A549 (cell line): Measurements from ENCODE around the gene ESAM. TPM values are rescaled to one million over a fixed set of nuclear protein-coding genes. Genes with fewer than 3 reads are reported as not detected.

ENCODE experiments used
- ATAC-seq, 2 experiments: fragments of 200-7000 bp in 1 of 2; fragments of >200 bp in 1 of 2; cut with Nextera tagmentation in 1 of 2; cut with Tn5 transposase in 1 of 2; 3 replicates each; pipeline versions ENCODE4 v1.8.0 to v1.9.1; 2018 to 2020; ENCODE audit warnings: mild to moderate bottlenecking in 1 of 2, moderate library complexity in 1 of 2
- CTCF ChIA-PET: fragments of 300-600 bp; sonication (Branson Sonifier 250); formaldehyde crosslinking; extraction: SDS; loops from one replicate; lab custom pipeline; 2021; ENCODE audit warnings: antibody characterized with exemption, inconsistent platforms; lab: Yijun Ruan, JAX
- POLR2A ChIA-PET: fragments of 350-600 bp; formaldehyde crosslinking; extraction: SDS; loops from one replicate; lab custom pipeline; 2021; ENCODE audit warnings: antibody characterized with exemption, inconsistent platforms; lab: Yijun Ruan, JAX
- DNase-seq, 2 experiments: peaks; one replicate each; pipeline versions ENCODE4 v3.0.0 to v3.0.0-alpha.2; 2011 to 2016; ENCODE audit warnings: low read depth in 1 of 2, low spot score in 1 of 2
- FAIRE-seq: peaks from 2 replicates; lab custom pipeline; 2011; peaks lifted over from hg19 to GRCh38; lab: Jason Lieb, UNC
- H3K27ac ChIP-seq, 2 experiments: fragments of >200 bp; sonication (Bioruptor Twin); formaldehyde crosslinking; 3 replicates each; pipeline ENCODE4 v1.5.1; 2016 to 2017
- H3K4me1 ChIP-seq: fragments of >200 bp; sonication (Bioruptor Twin); formaldehyde crosslinking; 3 replicates; pipeline ENCODE4 v1.6.1; 2016
- H3K4me2 ChIP-seq: fragments of >200 bp; sonication (Bioruptor Twin); formaldehyde crosslinking; 3 replicates; pipeline ENCODE4 v1.6.1; 2016
- H3K4me3 ChIP-seq: fragments of >200 bp; sonication (Bioruptor Twin); formaldehyde crosslinking; 3 replicates; pipeline ENCODE4 v1.5.1; 2016
- H3K9me3 ChIP-seq: fragments of >200 bp; sonication (Bioruptor Twin); formaldehyde crosslinking; 3 replicates; pipeline ENCODE4 v1.6.1; 2016
- BHLHE40 ChIP-seq: IDR thresholded peaks from 2 replicates; pipeline ENCODE4 v1.6.1; 2012; ENCODE audit warnings: low read depth, low read length, inconsistent platforms
- ESRRA ChIP-seq: fragments of 150-350 bp; IDR thresholded peaks from 2 replicates; pipeline ENCODE4 v1.6.1; 2014; ENCODE audit warnings: mild to moderate bottlenecking, low read length, borderline replicate concordance
- FOXS1 ChIP-seq: fragments of 250-450 bp; sonication (Bioruptor Pico); IDR thresholded peaks from 2 replicates; pipeline ENCODE4 v1.5.0; 2020; ENCODE audit warnings: mild to moderate bottlenecking, moderate library complexity
- JUN ChIP-seq, 2 experiments: fragments of >200 bp; sonication (Bioruptor Twin); formaldehyde crosslinking; IDR thresholded peaks; 2 replicates in 1 of 2; 3 replicates in 1 of 2; pipeline ENCODE4 v1.6.1; 2016 to 2017
- JUNB ChIP-seq: fragments of >200 bp; sonication (Bioruptor Twin); formaldehyde crosslinking; IDR thresholded peaks from 2 replicates; pipeline ENCODE4 v1.6.1; 2016
- KDM1A ChIP-seq: fragments of 200-600 bp; sonication (generic); IDR thresholded peaks from 2 replicates; pipeline ENCODE4 v1.6.1; 2016; ENCODE audit warnings: low read depth, mild to moderate bottlenecking
- KDM5A ChIP-seq: fragments of 200-600 bp; sonication (generic); IDR thresholded peaks from 2 replicates; pipeline ENCODE4 v1.6.1; 2016; ENCODE audit warnings: antibody characterized with exemption, mild to moderate bottlenecking
- MAFK ChIP-seq: fragments of 450-650 bp; IDR thresholded peaks from 2 replicates; pipeline ENCODE4 v1.6.1; 2014; ENCODE audit not compliant: partially characterized antibody
- MAX ChIP-seq: IDR thresholded peaks from 2 replicates; pipeline ENCODE4 v1.6.1; 2012
- MAZ ChIP-seq: fragments of 150-350 bp; IDR thresholded peaks from 2 replicates; pipeline ENCODE4 v1.6.1; 2014; ENCODE audit warnings: antibody characterized with exemption, low read depth, low read length, borderline replicate concordance
- MYC ChIP-seq: IDR thresholded peaks from 2 replicates; pipeline ENCODE4 v1.6.1; 2012; ENCODE audit warnings: mild to moderate bottlenecking, inconsistent platforms, low read length, improper control_type of control experiment, borderline replicate concordance
- NPAS2 ChIP-seq: fragments of 250-450 bp; sonication (Bioruptor Pico); IDR thresholded peaks from 2 replicates; pipeline ENCODE4 v1.8.0; 2022; ENCODE audit warnings: mild to moderate bottlenecking, moderate library complexity, borderline replicate concordance
- RCOR1 ChIP-seq: fragments of 150-350 bp; IDR thresholded peaks from 2 replicates; pipeline ENCODE4 v1.6.1; 2014; ENCODE audit warnings: antibody characterized with exemption, low read length, low read depth
- ZC3H11A ChIP-seq: fragments of 450-650 bp; IDR thresholded peaks from 2 replicates; pipeline ENCODE4 v1.6.1; 2014; ENCODE audit warnings: antibody characterized with exemption, mild to moderate bottlenecking
- ZFP36 ChIP-seq: fragments of 450-650 bp; IDR thresholded peaks from 2 replicates; pipeline ENCODE4 v1.6.1; 2014; ENCODE audit warnings: borderline replicate concordance; ENCODE audit not compliant: partially characterized antibody
- WGBS: methylation state at CpG from one replicate; pipeline ENCODE4 v1.1.6; 2017; ENCODE audit errors: missing lambda C conversion rate; 5-methylcytosine and 5-hydroxymethylcytosine counted together
- polyA plus RNA-seq, 4 experiments: library from polyadenylated mRNA; depleted of rRNA in 3 of 4; stranded (reverse); fragments of >200 nt; fragmentation: RNase III in 1 of 4; extraction: RNeasy Plus Mini Kit Qiagen cat#74134 plus additional on column Dnase treatment in 1 of 4; gene quantifications; 2 replicates in 3 of 4; 3 replicates in 1 of 4; pipeline ENCODE4 v1.2.3, GENCODE V29; 2011 to 2017
- TF ChIP-seq, protein P1 (sequence below): fragments of 250-450 bp; sonication (Bioruptor Pico); IDR thresholded peaks from 2 replicates; pipeline ENCODE4 v1.5.0; 2021; ENCODE audit warnings: mild to moderate bottlenecking, moderate library complexity, borderline replicate concordance
- TF ChIP-seq, protein P2 (sequence below): IDR thresholded peaks from 2 replicates; pipeline ENCODE4 v1.6.1; 2012
- TF ChIP-seq, protein P3 (sequence below): fragments of 200-600 bp; sonication (generic); IDR thresholded peaks from 2 replicates; pipeline ENCODE4 v1.6.1; 2016; ENCODE audit warnings: antibody characterized with exemption, mild to moderate bottlenecking, moderate library complexity

The ESAM gene
- polyA plus RNA-seq, 2 of the 4 experiments (the other 2 are of a cell fraction) = 6.2 to 11.7 TPM

DNA sequence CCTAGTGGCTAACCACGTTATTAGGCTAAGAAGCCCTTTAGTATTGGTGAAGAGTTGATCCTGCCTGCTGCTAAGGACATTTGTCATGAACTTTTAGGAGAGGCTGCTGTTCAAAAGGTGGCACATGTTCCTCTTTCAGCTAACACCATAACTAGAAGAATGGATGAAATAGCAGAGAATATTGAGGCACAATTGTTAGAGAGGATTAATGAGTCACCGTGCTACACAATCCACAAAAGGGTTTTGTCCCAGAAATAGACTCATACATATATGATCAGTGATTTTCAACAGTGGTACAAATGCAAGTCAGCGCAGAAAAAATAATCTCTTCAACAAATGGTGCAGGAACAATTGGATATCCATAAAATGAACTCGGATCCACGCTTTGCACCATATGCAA is 45.1 kb upstream of the ESAM start:
- H3K27ac ChIP-seq = no peak overlapping the region
- TF ChIP-seq, protein P1, sequence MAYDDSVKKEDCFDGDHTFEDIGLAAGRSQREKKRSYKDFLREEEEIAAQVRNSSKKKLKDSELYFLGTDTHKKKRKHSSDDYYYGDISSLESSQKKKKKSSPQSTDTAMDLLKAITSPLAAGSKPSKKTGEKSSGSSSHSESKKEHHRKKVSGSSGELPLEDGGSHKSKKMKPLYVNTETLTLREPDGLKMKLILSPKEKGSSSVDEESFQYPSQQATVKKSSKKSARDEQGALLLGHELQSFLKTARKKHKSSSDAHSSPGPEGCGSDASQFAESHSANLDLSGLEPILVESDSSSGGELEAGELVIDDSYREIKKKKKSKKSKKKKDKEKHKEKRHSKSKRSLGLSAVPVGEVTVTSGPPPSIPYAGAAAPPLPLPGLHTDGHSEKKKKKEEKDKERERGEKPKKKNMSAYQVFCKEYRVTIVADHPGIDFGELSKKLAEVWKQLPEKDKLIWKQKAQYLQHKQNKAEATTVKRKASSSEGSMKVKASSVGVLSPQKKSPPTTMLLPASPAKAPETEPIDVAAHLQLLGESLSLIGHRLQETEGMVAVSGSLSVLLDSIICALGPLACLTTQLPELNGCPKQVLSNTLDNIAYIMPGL (CRISPR knock-in tag) = no peak
- TF ChIP-seq MAFK (no peak), NPAS2 (CRISPR knock-in tag) (no peak), ZC3H11A (no peak)
- TF ChIP-seq, protein P2, sequence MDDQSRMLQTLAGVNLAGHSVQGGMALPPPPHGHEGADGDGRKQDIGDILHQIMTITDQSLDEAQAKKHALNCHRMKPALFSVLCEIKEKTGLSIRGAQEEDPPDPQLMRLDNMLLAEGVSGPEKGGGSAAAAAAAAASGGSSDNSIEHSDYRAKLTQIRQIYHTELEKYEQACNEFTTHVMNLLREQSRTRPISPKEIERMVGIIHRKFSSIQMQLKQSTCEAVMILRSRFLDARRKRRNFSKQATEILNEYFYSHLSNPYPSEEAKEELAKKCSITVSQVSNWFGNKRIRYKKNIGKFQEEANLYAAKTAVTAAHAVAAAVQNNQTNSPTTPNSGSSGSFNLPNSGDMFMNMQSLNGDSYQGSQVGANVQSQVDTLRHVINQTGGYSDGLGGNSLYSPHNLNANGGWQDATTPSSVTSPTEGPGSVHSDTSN = no peak
- TF ChIP-seq, all 56 proteins: peak for 0
- Histone ChIP-seq H3K4me3 (no peak overlapping the region), H3K9me3 (no peaks in the 10 kb centered on the region), H3K4me2 (no peak overlapping the region), H3K4me1 (no peaks in the 10 kb centered on the region)
- DNase-seq (no peak), FAIRE-seq (no peak), ATAC-seq (no peak)
- ChIA-PET POLR2A (no interaction called here), CTCF (interaction anchor here (1.3 kb wide), 1 partner anchor 13 kb away, joined by 6 read pairs; no protein-coding TSS in a partner anchor)
- WGBS = 47% methylated on average over 5 of the region's 5 CpGs

DNA sequence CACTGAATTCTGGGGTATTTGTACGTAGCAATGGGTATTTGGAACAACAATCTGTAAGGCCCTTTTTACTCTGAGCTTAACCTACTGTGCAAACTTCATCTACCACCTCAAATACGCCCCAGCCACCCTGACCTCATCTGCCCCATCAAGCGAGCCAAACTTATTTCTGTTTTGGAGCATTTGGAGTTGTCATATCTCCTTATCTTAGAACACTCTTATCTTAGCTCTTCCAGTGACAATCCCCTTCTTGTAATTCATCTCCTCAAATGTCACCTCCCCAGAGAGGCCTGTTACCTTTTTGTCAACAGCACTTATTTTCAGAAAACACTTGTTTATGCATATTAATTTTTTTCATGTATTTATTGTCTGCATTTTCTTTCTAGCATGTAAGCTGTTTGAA is 42.8 kb upstream of the ESAM start:
- H3K4me3 ChIP-seq = no peak overlapping the region
- FAIRE-seq = no peak
- DNase-seq = no peak
- H3K4me2 ChIP-seq = no peak overlapping the region
- TF ChIP-seq BHLHE40 (no peak), MAX (no peak), JUNB (no peak), NPAS2 (CRISPR knock-in tag) (no peak), JUN (IDR thresholded peaks at IDR 0.05) (no peak), MAZ (no peak), RCOR1 (no peak), KDM5A (no peak), MYC (no peak), KDM1A (no peak), ESRRA (no peak), ZFP36 (no peak), FOXS1 (no peak)
- TF ChIP-seq, protein P3, sequence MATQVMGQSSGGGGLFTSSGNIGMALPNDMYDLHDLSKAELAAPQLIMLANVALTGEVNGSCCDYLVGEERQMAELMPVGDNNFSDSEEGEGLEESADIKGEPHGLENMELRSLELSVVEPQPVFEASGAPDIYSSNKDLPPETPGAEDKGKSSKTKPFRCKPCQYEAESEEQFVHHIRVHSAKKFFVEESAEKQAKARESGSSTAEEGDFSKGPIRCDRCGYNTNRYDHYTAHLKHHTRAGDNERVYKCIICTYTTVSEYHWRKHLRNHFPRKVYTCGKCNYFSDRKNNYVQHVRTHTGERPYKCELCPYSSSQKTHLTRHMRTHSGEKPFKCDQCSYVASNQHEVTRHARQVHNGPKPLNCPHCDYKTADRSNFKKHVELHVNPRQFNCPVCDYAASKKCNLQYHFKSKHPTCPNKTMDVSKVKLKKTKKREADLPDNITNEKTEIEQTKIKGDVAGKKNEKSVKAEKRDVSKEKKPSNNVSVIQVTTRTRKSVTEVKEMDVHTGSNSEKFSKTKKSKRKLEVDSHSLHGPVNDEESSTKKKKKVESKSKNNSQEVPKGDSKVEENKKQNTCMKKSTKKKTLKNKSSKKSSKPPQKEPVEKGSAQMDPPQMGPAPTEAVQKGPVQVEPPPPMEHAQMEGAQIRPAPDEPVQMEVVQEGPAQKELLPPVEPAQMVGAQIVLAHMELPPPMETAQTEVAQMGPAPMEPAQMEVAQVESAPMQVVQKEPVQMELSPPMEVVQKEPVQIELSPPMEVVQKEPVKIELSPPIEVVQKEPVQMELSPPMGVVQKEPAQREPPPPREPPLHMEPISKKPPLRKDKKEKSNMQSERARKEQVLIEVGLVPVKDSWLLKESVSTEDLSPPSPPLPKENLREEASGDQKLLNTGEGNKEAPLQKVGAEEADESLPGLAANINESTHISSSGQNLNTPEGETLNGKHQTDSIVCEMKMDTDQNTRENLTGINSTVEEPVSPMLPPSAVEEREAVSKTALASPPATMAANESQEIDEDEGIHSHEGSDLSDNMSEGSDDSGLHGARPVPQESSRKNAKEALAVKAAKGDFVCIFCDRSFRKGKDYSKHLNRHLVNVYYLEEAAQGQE = no peak
- WGBS = 78% methylated on average over 3 of the region's 3 CpGs
- H3K4me1 ChIP-seq = 0 out of 3 replicates have a peak, but pooled peaks cover 3% of the 10 kb centered on the region
- CTCF ChIA-PET = interaction anchor here (0.8 to 1.6 kb wide), 5 partner anchors 11 to 71 kb away, joined by 3 to 5 read pairs (median 3); no protein-coding TSS in a partner anchor
- no peaks in the 10 kb centered on the region for H3K9me3 ChIP-seq
- no peak for ATAC-seq
- POLR2A ChIA-PET = no interaction called here
- H3K27ac ChIP-seq = no peak overlapping the region
